ENCODE results near the gene MAGI2. TPM values are rescaled to one million over a fixed set of nuclear protein-coding genes. Genes with fewer than 3 reads are reported as not detected.

MAGI2 gene
- total RNA-seq, 1 donor from 2014 or later, result 13.3 TPM

DNA sequence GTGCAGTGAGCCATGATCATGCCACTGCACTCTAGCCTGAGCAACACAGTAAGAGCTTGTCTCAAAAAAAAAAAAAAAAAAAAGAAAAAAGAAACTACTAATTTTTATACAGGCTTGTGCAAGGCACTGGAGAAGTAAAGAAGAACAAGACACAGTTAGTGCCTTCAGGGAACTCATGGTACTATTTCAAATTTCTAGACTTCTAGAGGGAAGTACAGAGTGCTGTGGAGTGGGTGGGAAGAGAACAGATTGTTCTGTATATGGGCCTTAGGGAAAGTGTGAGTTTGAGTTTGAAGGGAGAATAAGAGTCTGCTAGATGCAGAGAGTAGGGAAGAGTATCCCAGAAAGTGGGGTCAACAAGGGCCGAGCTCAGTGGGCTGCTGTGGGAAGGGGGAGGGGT, 1420.1 kb downstream of the MAGI2 start:
- H3K4me3 Mint-ChIP-seq, result no peak overlapping the region
- H3K9me3 Mint-ChIP-seq, result no peaks in the 10 kb centered on the region
- DNase-seq (ENCODE audit: extremely low spot score, unreplicated experiment), result no peak
- no peak overlapping the region for H3K27ac Mint-ChIP-seq
- peaks cover 4% of the 10 kb centered on the region for H3K4me1 Mint-ChIP-seq (ENCODE audit: unreplicated experiment)
- no peak for TF ChIP-seq CTCF (conservative IDR thresholded peaks at IDR 0.05)
- H3K36me3 Mint-ChIP-seq, result peaks cover 3% of the 10 kb centered on the region
- peaks cover 19% of the 10 kb centered on the region for H3K27me3 Mint-ChIP-seq

GRCh38 chr7:78026492-78026891, 1427.0 kb downstream of the MAGI2 start:
- Mint-ChIP-seq H3K9me3 (no peaks in the 10 kb centered on the region), H3K4me1 (ENCODE audit: unreplicated experiment) (peaks cover 4% of the 10 kb centered on the region)
- TF ChIP-seq CTCF (conservative IDR thresholded peaks at IDR 0.05), result no peak

DNA sequence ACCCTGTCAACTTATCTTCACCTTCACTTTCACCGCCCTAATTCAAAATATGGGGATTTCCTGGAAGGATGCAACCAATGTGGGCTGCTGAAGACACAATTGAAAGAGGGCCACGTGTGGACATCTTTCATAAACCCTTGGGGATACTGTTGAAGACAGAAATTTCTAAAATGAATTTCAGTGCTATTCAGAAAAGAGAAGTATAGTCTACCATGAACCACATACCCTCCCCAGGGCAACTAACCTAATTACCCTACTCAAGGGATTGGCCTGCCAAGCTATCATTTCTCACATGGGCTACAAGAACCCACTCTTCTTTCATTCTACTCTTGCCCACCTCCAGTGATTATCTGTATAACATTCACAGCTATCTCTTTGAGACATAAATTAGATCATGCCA, 1428.9 kb downstream of the MAGI2 start:
- peaks cover 6% of the 10 kb centered on the region for H3K4me1 Mint-ChIP-seq (ENCODE audit: unreplicated experiment)
- no peak for TF ChIP-seq CTCF (conservative IDR thresholded peaks at IDR 0.05)
- H3K27me3 Mint-ChIP-seq, result peaks cover 3% of the 10 kb centered on the region
- H3K9me3 Mint-ChIP-seq, result no peaks in the 10 kb centered on the region
- no peak overlapping the region for H3K27ac Mint-ChIP-seq
- no peak overlapping the region for H3K4me3 Mint-ChIP-seq
- DNase-seq (ENCODE audit: extremely low spot score, unreplicated experiment), result no peak
- H3K36me3 Mint-ChIP-seq, result no peaks in the 10 kb centered on the region

More at GRCh38 chr7:78026492-78026891, 1427.0 kb downstream of the MAGI2 start:
- no peak overlapping the region for H3K27ac Mint-ChIP-seq
- DNase-seq (ENCODE audit: extremely low spot score, unreplicated experiment), result no peak
- H3K27me3 Mint-ChIP-seq, result no peaks in the 10 kb centered on the region
- H3K4me3 Mint-ChIP-seq, result no peak overlapping the region
- no peaks in the 10 kb centered on the region for H3K36me3 Mint-ChIP-seq

GRCh38 chr7:78023191-78023590, 1430.3 kb downstream of the MAGI2 start:
- Mint-ChIP-seq H3K9me3 (no peaks in the 10 kb centered on the region), H3K4me3 (no peak overlapping the region), H3K27me3 (peaks cover 11% of the 10 kb centered on the region), H3K4me1 (ENCODE audit: unreplicated experiment) (peaks cover 13% of the 10 kb centered on the region), H3K27ac (no peak overlapping the region), H3K36me3 (no peaks in the 10 kb centered on the region)
- TF ChIP-seq CTCF (conservative IDR thresholded peaks at IDR 0.05), result no peak
- no peak for DNase-seq (ENCODE audit: extremely low spot score, unreplicated experiment)

DNA sequence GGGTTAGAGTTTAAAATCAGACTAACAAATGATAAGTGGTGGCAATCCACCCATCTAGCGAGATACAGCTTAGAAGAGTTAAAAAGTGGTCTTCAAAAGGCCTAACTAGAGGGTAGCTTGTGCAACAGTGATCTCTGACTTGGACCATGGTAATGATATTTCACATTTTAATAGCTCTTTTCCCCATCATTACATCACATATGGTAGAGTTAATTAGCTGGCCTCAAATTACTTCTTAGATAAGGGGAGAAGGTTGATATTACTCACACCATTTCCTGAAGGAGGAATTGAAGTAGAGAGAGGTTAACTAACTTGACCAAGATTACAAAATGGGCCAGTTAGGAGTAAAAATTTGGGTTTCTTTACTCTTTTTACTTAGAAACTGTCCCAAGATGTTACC, 1431.3 kb downstream of the MAGI2 start:
- TF ChIP-seq CTCF (conservative IDR thresholded peaks at IDR 0.05), result no peak
- Mint-ChIP-seq H3K4me1 (ENCODE audit: unreplicated experiment) (peaks cover 21% of the 10 kb centered on the region), H3K9me3 (no peaks in the 10 kb centered on the region)

DNA sequence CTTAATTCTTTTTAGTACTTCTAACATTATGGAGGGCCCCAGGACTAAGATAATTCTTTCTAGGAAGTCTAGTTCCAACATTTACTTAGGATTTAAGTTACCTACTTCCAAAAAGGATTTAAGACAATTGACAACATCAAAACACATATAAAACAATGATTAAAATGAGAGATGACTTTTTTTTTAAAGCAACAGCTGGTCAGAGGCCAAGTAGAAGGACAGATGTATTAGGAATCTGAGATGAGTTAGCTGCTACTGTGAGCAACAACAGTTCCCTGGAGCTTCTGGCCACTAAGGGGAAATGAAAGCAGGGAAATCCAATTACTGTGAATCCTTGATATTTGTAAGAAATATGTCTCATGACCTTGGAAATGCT, 1432.6 kb downstream of the MAGI2 start:
- Mint-ChIP-seq H3K27me3 (peaks cover 16% of the 10 kb centered on the region), H3K36me3 (no peaks in the 10 kb centered on the region), H3K4me1 (ENCODE audit: unreplicated experiment) (peaks cover 21% of the 10 kb centered on the region), H3K27ac (no peak overlapping the region), H3K9me3 (no peaks in the 10 kb centered on the region), H3K4me3 (no peak overlapping the region)
- DNase-seq (ENCODE audit: extremely low spot score, unreplicated experiment), result no peak
- TF ChIP-seq CTCF (conservative IDR thresholded peaks at IDR 0.05), result peak; percentile 10

More for the DNA sequence above, 1431.3 kb downstream of the MAGI2 start:
- Mint-ChIP-seq H3K27me3 (peaks cover 16% of the 10 kb centered on the region), H3K4me3 (no peak overlapping the region), H3K36me3 (no peaks in the 10 kb centered on the region), H3K27ac (no peak overlapping the region)
- DNase-seq (ENCODE audit: extremely low spot score, unreplicated experiment), result no peak
